ENCODE data around the gene VWA5B1. TPM values are rescaled to one million over a fixed set of nuclear protein-coding genes. Genes with fewer than 3 reads are reported as not detected.

VWA5B1 gene
- polyA plus RNA-seq, 1 donor (not counting 4 experiments of a cell fraction or from before 2014, with no cell fraction given) = not detected

DNA sequence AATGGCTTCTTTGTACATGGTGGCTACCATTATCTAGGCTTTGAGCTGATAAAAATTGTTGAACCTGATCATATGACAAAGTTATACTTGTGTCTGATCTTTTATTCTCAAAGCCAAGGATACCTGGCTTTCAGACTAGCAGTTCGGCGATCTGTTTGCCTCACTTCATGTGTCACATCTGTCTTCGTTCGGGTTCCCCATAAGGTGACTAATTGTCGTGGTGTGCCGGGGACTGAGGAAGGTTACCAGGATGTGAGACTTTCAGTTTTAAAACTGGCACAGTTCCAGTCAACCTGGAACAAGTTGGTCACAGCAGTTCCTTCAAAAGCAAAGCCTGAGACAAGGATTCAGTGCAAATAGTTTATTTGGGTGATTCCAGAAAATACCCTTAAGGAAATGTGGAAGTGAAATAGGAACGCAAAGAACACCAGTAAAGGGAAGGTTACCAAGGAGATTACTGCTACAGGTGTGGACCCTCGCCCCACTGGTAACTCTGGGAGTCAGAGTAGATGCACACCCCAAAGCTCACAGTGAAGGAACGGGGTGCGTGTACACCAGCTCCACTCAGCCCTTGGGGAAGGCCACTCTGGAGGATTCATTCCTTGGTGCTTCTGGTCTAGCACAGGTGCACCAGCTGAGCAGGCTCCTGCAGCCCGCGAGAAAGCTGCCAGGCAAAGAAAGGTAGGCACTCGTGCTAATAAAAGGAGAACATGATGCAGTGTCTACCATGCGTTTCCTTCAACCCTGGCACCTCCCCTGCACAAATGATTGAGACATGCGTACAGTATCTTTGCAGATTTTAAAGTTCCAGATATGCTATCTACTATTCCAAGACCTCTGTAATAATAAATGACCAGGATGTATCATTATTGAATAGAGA, 69.0 kb downstream of the VWA5B1 start:
- H3K9me1 ChIP-seq (ENCODE audit: control insufficient read depth, extremely low read depth, insufficient read depth, low read length) = no peaks in the 10 kb centered on the region
- no peaks in the 10 kb centered on the region for H3K36me3 ChIP-seq (ENCODE audit: control insufficient read depth in 2 of 2, extremely low read depth in 1 of 2, insufficient read depth in 2 of 2, low read length in 2 of 2)
- dilution Hi-C loops (cut with MboI; ENCODE audit: extremely low pct_ligation_motif_present, low sequenced_read_pairs) = no loop called here
- TF ChIP-seq, protein P1, sequence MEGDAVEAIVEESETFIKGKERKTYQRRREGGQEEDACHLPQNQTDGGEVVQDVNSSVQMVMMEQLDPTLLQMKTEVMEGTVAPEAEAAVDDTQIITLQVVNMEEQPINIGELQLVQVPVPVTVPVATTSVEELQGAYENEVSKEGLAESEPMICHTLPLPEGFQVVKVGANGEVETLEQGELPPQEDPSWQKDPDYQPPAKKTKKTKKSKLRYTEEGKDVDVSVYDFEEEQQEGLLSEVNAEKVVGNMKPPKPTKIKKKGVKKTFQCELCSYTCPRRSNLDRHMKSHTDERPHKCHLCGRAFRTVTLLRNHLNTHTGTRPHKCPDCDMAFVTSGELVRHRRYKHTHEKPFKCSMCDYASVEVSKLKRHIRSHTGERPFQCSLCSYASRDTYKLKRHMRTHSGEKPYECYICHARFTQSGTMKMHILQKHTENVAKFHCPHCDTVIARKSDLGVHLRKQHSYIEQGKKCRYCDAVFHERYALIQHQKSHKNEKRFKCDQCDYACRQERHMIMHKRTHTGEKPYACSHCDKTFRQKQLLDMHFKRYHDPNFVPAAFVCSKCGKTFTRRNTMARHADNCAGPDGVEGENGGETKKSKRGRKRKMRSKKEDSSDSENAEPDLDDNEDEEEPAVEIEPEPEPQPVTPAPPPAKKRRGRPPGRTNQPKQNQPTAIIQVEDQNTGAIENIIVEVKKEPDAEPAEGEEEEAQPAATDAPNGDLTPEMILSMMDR (optimal IDR thresholded peaks at IDR 0.05 in 1 of 3, IDR thresholded peaks at IDR 0.05 in 1 of 3, conservative IDR thresholded peaks at IDR 0.05 in 1 of 3; ENCODE audit: extremely low read depth in 1 of 3, insufficient read depth in 2 of 3, low read length in 3 of 3) = no peak
- no peak for TF ChIP-seq EZH2 (IDR thresholded peaks at IDR 0.05; ENCODE audit: low read length)
- no peak overlapping the region for H3K4me2 ChIP-seq (ENCODE audit: control insufficient read depth, extremely low read depth, insufficient read depth, low read depth, low read length)
- H3K27ac ChIP-seq (ENCODE audit: control insufficient read depth, insufficient read depth, low read length) = no peak overlapping the region
- no peaks in the 10 kb centered on the region for H3K9me3 ChIP-seq (ENCODE audit: control insufficient read depth, low read depth, low read length)
- no peaks in the 10 kb centered on the region for H3K79me2 ChIP-seq (ENCODE audit: control insufficient read depth, insufficient read depth, low read length)
- H3K4me3 ChIP-seq (ENCODE audit: control insufficient read depth in 2 of 3, extremely low read depth in 1 of 3, insufficient read depth in 2 of 3, low read depth in 1 of 3, low read length in 3 of 3) = no peak overlapping the region
- DNase-seq (ENCODE audit: low read depth, low spot score) = no peak
- H3K4me1 ChIP-seq (ENCODE audit: control insufficient read depth, extremely low read depth, insufficient read depth, low read length) = peaks cover 36% of the 10 kb centered on the region
- no peaks in the 10 kb centered on the region for H3K27me3 ChIP-seq (ENCODE audit: control insufficient read depth, extremely low read depth, insufficient read depth, low read length)
- no peaks in the 10 kb centered on the region for H4K20me1 ChIP-seq (ENCODE audit: control insufficient read depth, extremely low read depth, insufficient read depth, low read length)
- H2AFZ ChIP-seq (ENCODE audit: control insufficient read depth, low read length) = no peak overlapping the region
- H3K9ac ChIP-seq (ENCODE audit: control insufficient read depth, extremely low read depth, insufficient read depth, low read length) = no peak overlapping the region
- FAIRE-seq = no peak

DNA sequence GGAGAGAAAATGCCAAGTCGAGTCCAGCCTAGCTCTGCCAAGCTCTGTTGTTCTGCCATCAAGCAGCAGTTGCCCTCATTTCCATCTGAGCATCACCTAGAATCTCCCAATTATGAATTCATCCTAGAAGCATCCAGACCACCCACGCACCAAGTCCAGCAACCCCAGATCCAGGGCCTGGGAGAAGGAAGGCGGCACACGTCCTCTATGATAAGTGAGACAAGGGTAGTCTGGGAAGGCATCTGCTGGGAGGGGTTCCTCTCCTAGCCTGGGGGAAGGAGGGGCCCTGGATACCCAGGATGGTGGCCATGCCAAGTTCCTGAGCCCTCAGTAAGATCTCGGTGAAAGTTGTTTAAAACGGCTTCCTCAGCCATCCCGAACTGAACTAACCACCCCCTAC, 70.7 kb downstream of the VWA5B1 start:
- DNase-seq (ENCODE audit: low read depth, low spot score) (no peak), FAIRE-seq (no peak)

More for the DNA sequence above, 70.7 kb downstream of the VWA5B1 start:
- Histone ChIP-seq H3K4me3 (ENCODE audit: control insufficient read depth in 2 of 3, extremely low read depth in 1 of 3, insufficient read depth in 2 of 3, low read depth in 1 of 3, low read length in 3 of 3) (no peak overlapping the region), H3K9me1 (ENCODE audit: control insufficient read depth, extremely low read depth, insufficient read depth, low read length) (no peaks in the 10 kb centered on the region), H3K4me1 (ENCODE audit: control insufficient read depth, extremely low read depth, insufficient read depth, low read length) (peaks cover 30% of the 10 kb centered on the region), H4K20me1 (ENCODE audit: control insufficient read depth, extremely low read depth, insufficient read depth, low read length) (no peaks in the 10 kb centered on the region), H3K27ac (ENCODE audit: control insufficient read depth, insufficient read depth, low read length) (no peak overlapping the region), H3K9ac (ENCODE audit: control insufficient read depth, extremely low read depth, insufficient read depth, low read length) (no peak overlapping the region), H2AFZ (ENCODE audit: control insufficient read depth, low read length) (no peak overlapping the region), H3K9me3 (ENCODE audit: control insufficient read depth, low read depth, low read length) (no peaks in the 10 kb centered on the region), H3K27me3 (ENCODE audit: control insufficient read depth, extremely low read depth, insufficient read depth, low read length) (peaks cover 13% of the 10 kb centered on the region), H3K36me3 (ENCODE audit: control insufficient read depth in 2 of 2, extremely low read depth in 1 of 2, insufficient read depth in 2 of 2, low read length in 2 of 2) (no peaks in the 10 kb centered on the region), H3K79me2 (ENCODE audit: control insufficient read depth, insufficient read depth, low read length) (no peaks in the 10 kb centered on the region), H3K4me2 (ENCODE audit: control insufficient read depth, extremely low read depth, insufficient read depth, low read depth, low read length) (no peak overlapping the region)
- TF ChIP-seq EZH2 (IDR thresholded peaks at IDR 0.05; ENCODE audit: low read length) = no peak
- TF ChIP-seq, protein P1 (optimal IDR thresholded peaks at IDR 0.05 in 1 of 3, IDR thresholded peaks at IDR 0.05 in 1 of 3, conservative IDR thresholded peaks at IDR 0.05 in 1 of 3; ENCODE audit: extremely low read depth in 1 of 3, insufficient read depth in 2 of 3, low read length in 3 of 3) = no peak
- dilution Hi-C loops (cut with MboI; ENCODE audit: extremely low pct_ligation_motif_present, low sequenced_read_pairs) = no loop called here

Measured in keratinocyte (primary cell).